GM21360 (cell line): ENCODE data around the gene SLC26A1.
"Not testable (repeated sequence)": the region's sequence is repeated elsewhere in the genome, so short reads cannot be mapped to it uniquely, and the experiment has no call there.

Experiments used
- ATAC-seq: cut with Tn5 transposase; IDR thresholded peaks from one replicate; pipeline ENCODE4 v1.9.1; 2021; ENCODE audit warnings: mild to moderate bottlenecking, moderate library complexity; ENCODE audit not compliant: unreplicated experiment

Gene SLC26A1

GRCh38 chr4:986428-986878 is 6.8 kb downstream of the SLC26A1 start:
- no peak for ATAC-seq

GRCh38 chr4:985123-985830 is 7.9 kb downstream of the SLC26A1 start:
- ATAC-seq, result no peak

DNA sequence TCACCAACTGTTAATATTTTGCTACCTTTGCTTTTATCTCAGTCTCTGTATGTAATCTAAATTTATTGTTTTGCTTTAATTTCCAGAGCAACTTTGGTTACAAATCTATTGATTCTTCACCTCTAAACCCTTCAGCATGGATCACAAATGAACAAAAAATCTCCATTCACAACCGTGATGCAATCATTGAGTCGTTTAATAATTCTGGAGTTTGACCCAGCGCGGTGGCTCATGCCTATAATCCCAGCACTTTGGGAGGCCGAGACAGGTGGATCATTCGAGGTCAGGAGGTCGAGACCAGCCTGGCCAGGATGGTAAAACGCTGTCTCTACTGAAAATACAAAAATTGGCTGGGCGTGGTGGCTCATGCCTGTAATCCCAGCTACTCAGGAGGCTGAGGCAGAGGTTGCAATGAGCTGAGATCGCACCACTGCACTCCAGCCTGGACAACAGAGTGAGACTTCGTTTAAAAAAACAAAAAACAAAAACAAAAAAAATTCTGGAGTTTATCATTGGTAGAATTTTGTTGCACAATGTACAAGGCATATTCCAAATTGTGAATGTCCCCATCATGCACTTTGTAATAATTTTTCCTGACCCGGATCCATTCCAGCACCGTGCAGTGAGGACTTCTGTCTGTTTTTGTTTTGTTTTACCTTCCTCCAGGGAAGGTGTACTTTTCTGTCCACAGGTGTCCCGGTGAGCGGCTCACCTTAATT is 8.7 kb downstream of the SLC26A1 start:
- no peak for ATAC-seq

DNA sequence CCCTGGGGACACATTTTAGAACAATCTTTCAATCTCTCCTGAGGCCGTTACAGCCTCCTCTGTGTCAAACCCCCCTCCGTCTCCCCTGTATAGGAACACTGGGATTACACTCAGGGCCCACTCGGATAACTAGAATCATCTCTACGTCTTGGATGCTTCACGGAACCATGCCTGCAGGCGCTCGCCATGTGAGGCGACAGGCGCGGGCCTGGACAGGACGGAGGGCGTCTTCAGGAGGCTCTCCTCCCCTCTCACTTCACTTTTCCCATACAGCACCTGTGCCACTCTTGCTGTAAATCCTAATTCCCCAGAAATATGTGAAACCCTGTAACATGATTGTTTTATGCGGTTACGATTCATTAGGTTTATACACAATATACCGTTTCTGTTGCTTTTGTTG is 10.4 kb downstream of the SLC26A1 start:
- ATAC-seq, result no peak

DNA sequence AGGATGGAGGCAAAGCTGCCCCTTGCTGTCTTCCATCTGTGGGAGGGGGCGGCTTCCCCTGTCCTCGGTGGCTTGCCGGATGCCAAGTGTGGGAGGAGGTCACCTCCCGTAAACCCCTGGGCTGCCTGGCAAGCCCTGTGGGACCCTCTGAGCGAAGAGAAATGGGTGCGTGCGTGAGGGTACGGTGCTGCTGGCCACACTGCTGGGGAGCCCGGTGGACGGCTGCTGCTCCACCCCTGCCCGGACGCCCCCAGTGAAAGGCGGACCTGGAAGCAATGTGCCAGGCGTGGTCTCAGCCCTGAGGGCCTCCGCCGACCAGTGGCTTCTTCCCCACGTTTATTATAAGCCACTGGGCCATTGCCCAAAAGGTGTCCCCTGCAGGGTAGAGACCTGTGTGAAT is 10.9 kb downstream of the SLC26A1 start:
- ATAC-seq, result no peak

GRCh38 chr4:978957-979701 is 14.1 kb downstream of the SLC26A1 start:
- ATAC-seq, result no peak

DNA sequence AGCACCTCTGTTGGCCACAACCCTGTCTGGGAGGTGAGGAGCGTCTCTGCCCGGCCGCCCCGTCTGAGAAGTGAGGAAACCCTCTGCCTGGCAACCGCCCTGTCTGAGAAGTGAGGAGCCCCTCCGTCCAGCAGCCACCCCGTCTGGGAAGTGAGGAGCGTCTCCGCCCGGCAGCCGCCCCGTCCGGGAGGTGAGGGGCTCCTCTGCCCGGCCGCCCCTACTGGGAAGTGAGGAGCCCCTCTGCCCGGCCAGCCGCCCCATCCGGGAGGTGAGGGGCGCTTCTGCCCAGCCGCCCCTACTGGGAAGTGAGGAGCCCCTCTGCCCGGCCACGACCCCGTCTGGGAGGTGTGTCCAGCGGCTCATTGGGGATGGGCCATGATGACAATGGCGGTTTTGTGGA is 17.2 kb downstream of the SLC26A1 start:
- ATAC-seq, result not testable (repeated sequence)

DNA sequence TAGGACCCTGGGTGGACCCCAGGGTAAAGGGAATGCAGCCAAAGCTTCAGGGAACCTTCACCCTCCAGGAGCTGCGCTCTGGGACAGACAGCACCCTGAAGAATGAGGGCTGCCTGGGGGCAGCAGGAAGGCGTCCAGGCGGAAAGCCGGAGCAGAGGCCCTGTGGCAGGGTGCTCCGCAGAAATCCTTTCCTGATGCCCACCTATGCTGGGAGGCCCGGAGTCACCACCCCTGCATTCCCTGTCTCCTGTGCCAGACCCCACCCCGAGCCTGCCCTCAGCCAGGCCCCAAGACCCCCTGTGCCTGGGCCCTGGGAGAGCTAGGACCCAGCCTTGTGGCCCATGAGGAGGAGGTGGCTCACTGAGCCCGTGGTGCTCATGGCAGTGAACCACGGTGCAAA is 18.5 kb downstream of the SLC26A1 start:
- ATAC-seq, result no peak

DNA sequence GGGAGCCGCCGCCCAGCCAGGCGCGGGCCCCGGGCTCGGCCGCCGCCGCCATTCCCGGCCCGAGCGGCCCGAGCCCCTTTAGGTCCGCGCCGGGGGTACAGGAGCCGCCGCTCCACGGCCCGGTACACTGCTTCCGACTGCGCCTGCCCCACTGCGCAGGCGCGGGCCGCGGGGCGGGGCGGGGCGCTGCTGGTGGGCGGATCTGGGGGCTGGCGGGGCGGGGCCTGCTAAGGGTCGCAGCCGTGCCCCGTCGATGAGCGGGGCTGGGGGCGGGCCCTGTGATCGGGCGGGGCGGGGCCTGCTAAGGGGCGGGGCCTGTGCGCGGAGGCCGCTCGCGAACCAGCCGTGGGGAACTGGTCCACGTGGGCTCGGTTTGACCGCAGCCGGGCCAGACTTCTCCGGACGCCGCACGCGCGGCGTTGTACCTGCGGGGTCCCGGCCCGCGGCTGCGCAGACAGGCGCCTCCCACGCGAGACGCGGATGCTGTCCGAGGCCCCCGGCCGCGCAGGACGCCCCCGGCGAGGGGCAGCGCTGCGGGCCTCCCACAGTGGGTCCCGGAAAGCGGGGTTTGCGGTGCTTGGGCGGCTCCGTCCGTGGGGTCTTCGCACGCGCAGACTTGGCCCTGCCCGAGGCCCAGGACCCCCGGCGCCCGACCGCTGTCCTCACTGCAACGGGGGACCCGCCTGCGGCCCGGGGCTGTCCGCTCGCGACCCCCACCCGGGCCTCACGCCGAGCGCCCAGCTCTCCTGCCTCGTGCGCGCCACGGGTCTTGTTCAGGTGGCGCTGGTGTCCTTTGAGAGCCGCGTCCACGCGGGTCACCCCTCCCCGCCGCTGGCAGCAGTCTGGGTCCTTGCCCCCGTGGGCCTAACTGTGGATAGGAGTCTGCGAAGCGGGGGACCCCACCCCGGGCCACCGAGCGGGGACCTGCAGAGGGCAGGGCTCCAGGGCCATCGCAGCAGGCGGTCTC is 19.5 kb downstream of the SLC26A1 start, which contains the start of gene DGKQ:
DGKQ (minus strand) TSS at position 139 of the 967 bp plus-strand sequence; CDS start at position 52, 87 bp downstream.
- peak; percentile 71 for ATAC-seq

- peak; percentile 38 for ATAC-seq
Measured at GRCh38 chr4:972651-973424, 20.4 kb downstream of the SLC26A1 start.

- no peak for ATAC-seq
Measured at GRCh38 chr4:971666-972500, 21.3 kb downstream of the SLC26A1 start.

DNA sequence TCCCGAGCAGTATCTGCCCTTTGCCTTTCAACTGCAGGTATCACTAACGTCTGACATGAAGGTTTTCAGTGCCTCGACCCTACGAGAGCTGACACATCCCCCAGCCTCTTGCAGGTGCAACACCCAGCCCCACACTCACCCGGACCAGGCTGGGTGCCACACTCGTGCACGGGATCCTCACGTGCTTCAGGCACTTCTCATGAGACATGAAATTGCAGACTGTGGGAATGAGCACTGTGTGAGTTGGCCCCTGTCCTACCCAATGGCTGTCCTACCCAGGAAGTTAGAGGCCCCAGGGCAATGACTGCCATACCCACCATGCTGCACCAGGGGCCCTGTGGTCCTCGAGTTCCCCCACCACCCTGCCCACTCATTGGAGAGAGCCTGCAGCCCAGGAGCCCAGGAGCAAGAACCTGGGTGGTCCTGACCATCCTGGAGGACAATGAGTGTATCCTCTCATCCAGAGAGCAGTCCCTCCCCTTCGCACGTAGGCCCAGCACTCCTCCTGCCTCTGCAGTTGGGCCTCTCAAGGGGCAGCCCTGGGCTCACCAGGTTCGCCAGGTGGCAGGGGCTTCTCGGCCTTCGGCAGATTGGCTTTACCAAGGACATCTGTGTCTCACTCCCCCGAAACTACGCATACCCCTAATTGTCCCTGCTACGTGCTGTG is 22.2 kb downstream of the SLC26A1 start:
- no peak for ATAC-seq

- no peak for ATAC-seq
Measured at GRCh38 chr4:970046-970745, 23.0 kb downstream of the SLC26A1 start.

GRCh38 chr4:968621-969394 is 24.4 kb downstream of the SLC26A1 start:
- ATAC-seq, result no peak

DNA sequence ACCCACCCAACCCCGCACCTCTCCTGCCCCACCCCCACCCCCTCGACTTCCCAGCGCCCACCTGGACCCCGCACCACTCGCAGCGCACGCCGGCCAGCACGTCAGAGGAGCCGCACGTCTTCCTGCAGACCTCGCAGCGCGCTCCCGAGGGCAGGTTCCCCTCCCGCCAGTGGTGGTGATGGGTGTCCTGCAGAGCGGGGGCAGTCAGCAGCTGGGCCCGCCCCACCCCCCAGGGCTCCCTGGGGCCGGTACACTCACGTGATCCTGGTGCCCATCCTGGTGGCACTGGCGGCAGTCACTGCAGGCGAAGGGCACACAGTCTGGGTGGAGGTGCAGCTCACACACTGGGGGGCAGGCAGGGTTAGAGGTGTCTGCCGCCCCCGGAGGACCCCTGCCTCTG is 25.0 kb downstream of the SLC26A1 start:
- no peak for ATAC-seq

DNA sequence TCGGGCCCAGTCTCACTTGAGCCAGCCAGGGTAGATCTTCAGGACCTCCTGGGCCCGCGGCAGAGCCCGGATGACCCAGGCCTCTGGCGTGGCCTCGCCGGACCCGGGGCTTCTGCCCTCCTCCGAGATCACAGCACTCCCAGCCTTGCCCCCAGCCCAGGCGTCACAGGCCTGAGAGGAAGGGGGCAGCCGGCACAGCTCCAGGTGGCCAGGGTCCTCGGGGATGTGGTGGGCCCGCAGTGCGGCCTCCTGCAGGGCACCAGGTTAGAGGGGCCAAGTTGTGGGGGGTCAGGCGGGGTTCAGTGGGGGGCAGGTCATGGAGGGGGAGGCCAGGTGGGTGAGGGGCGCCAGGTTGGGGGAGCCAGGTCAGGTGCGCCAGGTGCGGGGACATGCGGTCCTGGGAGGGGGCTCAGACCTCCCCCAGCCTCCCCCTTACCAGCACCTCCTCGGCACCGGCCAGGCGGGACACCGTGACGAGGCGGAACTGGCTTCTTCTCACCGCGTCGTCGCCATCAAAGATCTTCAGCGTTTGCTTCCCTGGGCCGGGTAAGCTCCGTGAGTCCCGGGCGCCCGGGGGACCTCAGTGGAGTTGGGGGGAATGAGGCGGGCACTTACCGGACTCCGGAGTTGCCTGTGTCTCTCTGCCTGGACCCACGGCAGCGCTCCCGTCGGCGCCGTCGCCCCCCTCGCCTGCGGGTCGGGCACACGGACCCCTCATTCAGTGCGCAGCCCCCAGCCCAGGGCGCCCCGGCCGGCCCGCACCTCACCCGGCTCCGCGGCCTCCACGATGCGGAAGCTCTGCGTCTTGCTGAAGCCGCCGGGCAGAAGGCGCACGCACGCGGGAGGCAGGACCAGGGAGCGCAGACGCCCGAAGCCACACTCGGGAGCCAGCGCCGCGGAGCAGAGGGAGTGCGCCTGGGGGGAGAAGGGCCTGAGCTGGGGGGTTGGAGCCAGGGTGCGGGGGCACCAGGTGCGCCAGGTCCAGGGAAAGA is 25.8 kb downstream of the SLC26A1 start:
- no peak for ATAC-seq
